HepG2 (cell line): ENCODE results near the gene CD300A. TPM values are rescaled to one million over a fixed set of nuclear protein-coding genes. Genes with fewer than 3 reads are reported as not detected.

Experiments
- ATAC-seq: fragments of 200-7000 bp; cut with Tn5 transposase; 3 replicates; pipeline ENCODE4 v1.9.1; 2020; ENCODE audit warnings: mild to moderate bottlenecking, moderate library complexity
- BruUV-seq: library from RNA; stranded (reverse); fragments of 400-500 nt; replicated peaks from 2 replicates; lab custom pipeline; 2021; lab: Mats Ljungman, UMichigan
- CTCF ChIA-PET: fragments of 300-600 bp; formaldehyde crosslinking; extraction: SDS; loops from one replicate; lab custom pipeline; 2021; ENCODE audit warnings: low total read pairs, inconsistent platforms, low intra/inter-chr PET ratio; lab: Yijun Ruan, JAX
- POLR2A ChIA-PET: fragments of 350-600 bp; sonication (Branson Sonifier 250); formaldehyde crosslinking; loops from one replicate; lab custom pipeline; 2020; ENCODE audit warnings: antibody characterized with exemption, inconsistent platforms; lab: Yijun Ruan, JAX
- DNase-seq: peaks from one replicate; pipeline ENCODE4 v3.0.0-alpha.2; 2015; ENCODE audit warnings: low spot score
- FAIRE-seq: peaks from 3 replicates; lab custom pipeline; 2011; peaks lifted over from hg19 to GRCh38; lab: Jason Lieb, UNC
- H2AFZ ChIP-seq: one replicate; pipeline ENCODE4 v1.6.1; 2011; ENCODE audit warnings: low read length, inconsistent platforms
- H3K27ac ChIP-seq: fragments of 300-600 bp; 3 replicates; pipeline ENCODE4 v1.8.0; 2011; ENCODE audit warnings: mixed run types, mild to moderate bottlenecking, mixed read lengths, low read length, inconsistent platforms; ENCODE audit not compliant: insufficient read depth; ENCODE audit errors: extremely low read length
- H3K27me3 ChIP-seq, 2 experiments: fragments of 200-600 bp in 1 of 2; 2 replicates in 1 of 2; 3 replicates in 1 of 2; pipeline versions ENCODE4 v1.6.0 to v1.8.0; 2011; ENCODE audit warnings: low read length in 2 of 2, mild to moderate bottlenecking in 2 of 2, moderate library complexity in 2 of 2, inconsistent platforms in 1 of 2; ENCODE audit not compliant: insufficient read depth in 2 of 2, control insufficient read depth in 1 of 2
- H3K36me3 ChIP-seq, 2 experiments: fragments of 200-600 bp in 1 of 2; replicated peaks in 1 of 2; 2 replicates in 1 of 2; 3 replicates in 1 of 2; pipeline versions ENCODE4 v1.5.1 to v1.8.0; 2011; ENCODE audit warnings: low read length in 2 of 2, inconsistent platforms in 1 of 2; ENCODE audit not compliant: insufficient read depth in 2 of 2, control insufficient read depth in 1 of 2
- H3K4me1 ChIP-seq: 2 replicates; pipeline ENCODE4 v1.5.1; 2012; ENCODE audit warnings: low read length, inconsistent platforms; ENCODE audit not compliant: insufficient read depth
- H3K4me2 ChIP-seq: 2 replicates; pipeline ENCODE4 v1.6.0; 2011; ENCODE audit warnings: low read depth, low read length, inconsistent platforms
- H3K4me3 ChIP-seq, 3 experiments: fragments of 200-600 bp in 1 of 3; sonication (generic), shearing (Covaris generic) in 1 of 3; replicated peaks in 1 of 3; 2 replicates each; pipeline ENCODE4 v1.5.1; 2011 to 2016; ENCODE audit warnings: low read length in 3 of 3, inconsistent platforms in 2 of 3, low read depth in 2 of 3, mild to moderate bottlenecking in 2 of 3, control low read depth in 1 of 3, mixed read lengths in 1 of 3; ENCODE audit not compliant: insufficient read depth in 1 of 3
- H3K79me2 ChIP-seq: one replicate; pipeline ENCODE4 v1.6.1; 2011; ENCODE audit warnings: low read length, inconsistent platforms; ENCODE audit not compliant: insufficient read depth
- H3K9ac ChIP-seq: 2 replicates; pipeline ENCODE4 v1.6.0; 2011; ENCODE audit warnings: mild to moderate bottlenecking, low read depth, low read length, inconsistent platforms; ENCODE audit not compliant: insufficient read depth
- H3K9me3 ChIP-seq: 2 replicates; pipeline ENCODE4 v1.5.1; 2012; ENCODE audit warnings: mild to moderate bottlenecking, low read length
- H4K20me1 ChIP-seq: 2 replicates; pipeline ENCODE4 v1.6.0; 2011; ENCODE audit warnings: inconsistent platforms, mild to moderate bottlenecking, low read length, moderate library complexity; ENCODE audit not compliant: insufficient read depth
- ATF3 ChIP-seq: sonication (generic); formaldehyde crosslinking; IDR thresholded peaks from 2 replicates; pipeline ENCODE4 v1.4.0; 2020; ENCODE audit warnings: missing genetic modification reagents
- BHLHE40 ChIP-seq: IDR thresholded peaks from 2 replicates; pipeline ENCODE4 v1.6.1; 2011; ENCODE audit warnings: low read length, improper control_type of control experiment
- CBX1 ChIP-seq: IDR thresholded peaks from one replicate; pipeline ENCODE4 v1.6.1; 2016; ENCODE audit warnings: antibody characterized with exemption, low read depth
- CREB1 ChIP-seq, 2 experiments: fragments of 450-650 bp in 1 of 2; IDR thresholded peaks; 2 replicates each; pipeline ENCODE4 v1.6.1; 2016 to 2017; ENCODE audit warnings: control low read depth in 1 of 2, mild to moderate bottlenecking in 1 of 2, missing compliant biosample characterization in 1 of 2, missing genetic modification characterization in 1 of 2
- DPF2 ChIP-seq: sonication (generic); formaldehyde crosslinking; IDR thresholded peaks from 2 replicates; pipeline ENCODE4 v1.4.0; 2020; ENCODE audit warnings: mild to moderate bottlenecking, low read depth, missing genetic modification reagents, borderline replicate concordance
- NFE2L1 ChIP-seq: sonication (generic); formaldehyde crosslinking; IDR thresholded peaks from 2 replicates; pipeline ENCODE4 v1.4.0; 2020; ENCODE audit warnings: missing genetic modification reagents, mild to moderate bottlenecking, borderline replicate concordance
- RAD51 ChIP-seq: fragments of 450-650 bp; IDR thresholded peaks from 2 replicates; pipeline ENCODE4 v1.6.1; 2016; ENCODE audit warnings: borderline replicate concordance
- ZBTB40 ChIP-seq, 2 experiments: fragments of 450-650 bp in 1 of 2; sonication (generic) in 1 of 2; formaldehyde crosslinking in 1 of 2; IDR thresholded peaks; 2 replicates each; pipeline versions ENCODE4 v1.6.1 to v1.8.0; 2016 to 2022; ENCODE audit warnings: antibody characterized with exemption in 1 of 2, mild to moderate bottlenecking in 1 of 2, missing genetic modification reagents in 1 of 2
- ZMYM2 ChIP-seq: sonication (generic); formaldehyde crosslinking; IDR thresholded peaks from 2 replicates; pipeline ENCODE4 v1.8.0; 2022; ENCODE audit warnings: mild to moderate bottlenecking, missing genetic modification reagents
- ZNF788 ChIP-seq: sonication (generic); formaldehyde crosslinking; IDR thresholded peaks from 2 replicates; pipeline ENCODE4 v1.5.0; 2020; ENCODE audit warnings: mild to moderate bottlenecking, missing genetic modification reagents, borderline replicate concordance
- ZZZ3 ChIP-seq: sonication (generic); formaldehyde crosslinking; IDR thresholded peaks from 2 replicates; pipeline ENCODE4 v1.4.0; 2020; ENCODE audit warnings: missing genetic modification reagents, mild to moderate bottlenecking, borderline replicate concordance
- WGBS: methylation state at CpG from one replicate; pipeline ENCODE4 v1.1.6; 2017; ENCODE audit warnings: low lambda C conversion rate; 5-methylcytosine and 5-hydroxymethylcytosine counted together
- in situ Hi-C: cut with HindIII; loops from 2 replicates; pipeline ENCODE4 v1.10.0; 2017; ENCODE audit warnings: low pct_unique_long_range_greater_than_20kb; ENCODE audit not compliant: extremely low pct_ligation_motif_present
- intact Hi-C: fragments of 100-400 bp; cut with micrococcal nuclease; formaldehyde crosslinking; loops from one replicate; pipeline ENCODE4 v1.10.0; 2022; ENCODE audit not compliant: unreplicated experiment
- polyA plus RNA-seq, 8 experiments: library from polyadenylated mRNA; depleted of rRNA in 3 of 8; stranded (reverse) in 7 of 8; unstranded in 1 of 8; fragments of >200 nt; fragmentation: Illumina TruSeq in 4 of 8; extraction: Trizol in 4 of 8; gene quantifications; 2 replicates each; pipeline versions ENCODE4 v1.2.1 to v1.2.3, GENCODE V29; 2011 to 2016; ENCODE audit warnings: low read depth in 4 of 8, missing spikeins in 1 of 8, mixed read lengths in 1 of 8; ENCODE audit not compliant: insufficient read depth in 1 of 8
- total RNA-seq, 5 experiments: library from RNA; depleted of rRNA; stranded (reverse); fragments of >200 nt; fragmentation: Illumina TruSeq; extraction: Trizol; gene quantifications; 2 replicates each; pipeline ENCODE4 v1.2.3, GENCODE V29; 2016; ENCODE audit warnings: low read depth in 1 of 5
- TF ChIP-seq, protein P1 (sequence below): fragments of 450-650 bp; IDR thresholded peaks from 2 replicates; pipeline ENCODE4 v1.6.1; 2017

CD300A gene
- total and polyA plus RNA-seq, 2 of the 13 experiments (the other 11 are each of a cell fraction or from before 2014, with no cell fraction given): not detected

DNA sequence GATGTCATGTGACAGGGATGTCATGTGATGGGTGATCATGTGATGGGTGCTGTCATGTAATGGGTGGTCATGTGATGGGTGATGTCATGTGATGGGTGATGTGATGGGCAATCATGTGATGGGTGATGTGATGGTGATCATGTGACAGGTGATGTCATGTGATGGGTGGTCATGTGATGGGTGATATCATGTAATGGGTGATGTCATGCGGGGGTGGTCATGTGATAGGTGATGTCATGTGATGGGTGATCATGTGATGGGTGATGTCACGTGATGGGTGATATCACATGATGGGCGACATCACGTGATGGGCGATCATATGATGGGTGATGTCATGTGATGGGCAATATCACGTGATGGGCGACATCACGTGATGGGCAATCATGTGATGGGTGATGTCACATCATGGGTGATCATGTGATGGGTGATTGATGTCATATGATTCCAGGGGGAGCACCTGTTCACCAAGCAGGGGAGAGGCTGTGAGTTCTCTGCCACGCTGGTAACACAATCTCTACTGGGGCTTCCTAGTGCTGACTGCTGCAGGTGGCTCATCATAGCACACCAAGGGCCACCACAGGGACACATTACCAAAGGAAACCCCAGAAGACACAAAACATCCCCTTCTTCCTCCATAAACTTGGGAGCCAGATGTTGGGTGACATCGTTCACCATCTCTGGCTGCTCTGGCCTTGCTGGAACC, 48.3 kb downstream of the CD300A start:
- Histone ChIP-seq H3K4me1 (no peaks in the 10 kb centered on the region), H3K27ac (no peak overlapping the region), H3K36me3 (no peaks in the 10 kb centered on the region), H3K27me3 (peaks cover 0 to 1% of the 10 kb centered on the region in 2 experiments; a peak in 1 of 5 replicates), H4K20me1 (no peaks in the 10 kb centered on the region), H3K9ac (no peak overlapping the region), H3K4me3 (no peak overlapping the region), H2AFZ (no peak overlapping the region), H3K4me2 (no peak overlapping the region), H3K79me2 (no peaks in the 10 kb centered on the region), H3K9me3 (peaks cover 19% of the 10 kb centered on the region)
- WGBS: 46% methylated on average over 10 of the region's 10 CpGs
- POLR2A ChIA-PET: no interaction called here
- in situ Hi-C loops: no loop called here
- DNase-seq (no peak), FAIRE-seq (no peak), ATAC-seq (peak; percentile 37; the same call in 1 of the 3 replicates)
- no TSS peak for BruUV-seq
- intact Hi-C loops: no loop called here
- CTCF ChIA-PET: no interaction called here
- TF ChIP-seq CREB1 (IDR thresholded peaks at IDR 0.05) (peak; percentile 78; the same call in 1 of the 2 replicates), CREB1 (CRISPR knock-in tag; IDR thresholded peaks at IDR 0.05) (no peak; the same call in 1 of the 2 replicates), DPF2 (CRISPR knock-in tag) (0 out of 2 replicates have a peak, but pooled peaks have one; percentile 43), BHLHE40 (peak; percentile 69), ZBTB40 (IDR thresholded peaks at IDR 0.05) (0 out of 2 replicates have a peak, but pooled peaks have one; percentile 17), ZBTB40 (CRISPR knock-in tag; IDR thresholded peaks at IDR 0.05) (no peak), ZNF788 (CRISPR knock-in tag) (0 out of 2 replicates have a peak, but pooled peaks have one; percentile 15), ATF3 (CRISPR knock-in tag) (no peak), RAD51 (peak; percentile 99), NFE2L1 (CRISPR knock-in tag) (no peak), ZZZ3 (CRISPR knock-in tag) (0 out of 2 replicates have a peak, but pooled peaks have one; percentile 42), ZMYM2 (0 out of 2 replicates have a peak, but pooled peaks have one; percentile 11), CBX1 (peak; percentile 4)
- TF ChIP-seq, protein P1, sequence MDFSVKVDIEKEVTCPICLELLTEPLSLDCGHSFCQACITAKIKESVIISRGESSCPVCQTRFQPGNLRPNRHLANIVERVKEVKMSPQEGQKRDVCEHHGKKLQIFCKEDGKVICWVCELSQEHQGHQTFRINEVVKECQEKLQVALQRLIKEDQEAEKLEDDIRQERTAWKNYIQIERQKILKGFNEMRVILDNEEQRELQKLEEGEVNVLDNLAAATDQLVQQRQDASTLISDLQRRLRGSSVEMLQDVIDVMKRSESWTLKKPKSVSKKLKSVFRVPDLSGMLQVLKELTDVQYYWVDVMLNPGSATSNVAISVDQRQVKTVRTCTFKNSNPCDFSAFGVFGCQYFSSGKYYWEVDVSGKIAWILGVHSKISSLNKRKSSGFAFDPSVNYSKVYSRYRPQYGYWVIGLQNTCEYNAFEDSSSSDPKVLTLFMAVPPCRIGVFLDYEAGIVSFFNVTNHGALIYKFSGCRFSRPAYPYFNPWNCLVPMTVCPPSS: peak; percentile 99; the same call in 1 of the 2 replicates
